ENCODE data around the gene C14orf119.
"Not testable (repeated sequence)": the region's sequence is repeated elsewhere in the genome, so short reads cannot be mapped to it uniquely, and the experiment has no call there.

The C14orf119 gene

GRCh38 chr14:23091294-23092225, 3.7 kb upstream of the C14orf119 start:
- no peak for FAIRE-seq

GRCh38 chr14:23093104-23093503, 2.2 kb upstream of the C14orf119 start:
- no peak for FAIRE-seq

- FAIRE-seq: no peak
Observed at GRCh38 chr14:23093526-23093925, 1.8 kb upstream of the C14orf119 start.

GRCh38 chr14:23093991-23094665, 1.2 kb upstream of the C14orf119 start:
- no peak for FAIRE-seq

GRCh38 chr14:23094666-23095195, 574 bp upstream of the C14orf119 start, which contains the start of gene ACIN1:
TSS of gene ACIN1 (minus strand) at chr14:23095136. CDS start at chr14:23095112, 24 bp downstream.
- FAIRE-seq: no peak

GRCh38 chr14:23097786-23098185, 2.5 kb downstream of the C14orf119 start:
- no peak for FAIRE-seq

- no peak for FAIRE-seq
Observed at GRCh38 chr14:23099212-23099861, 4.0 kb downstream of the C14orf119 start.

GRCh38 chr14:23101213-23101970, 6.1 kb downstream of the C14orf119 start:
- no peak for FAIRE-seq

GRCh38 chr14:23101986-23102625, 6.8 kb downstream of the C14orf119 start:
- FAIRE-seq: no peak

GRCh38 chr14:23102801-23103200, 7.5 kb downstream of the C14orf119 start:
- FAIRE-seq: no peak

GRCh38 chr14:23103581-23103980, 8.3 kb downstream of the C14orf119 start:
- no peak for FAIRE-seq

GRCh38 chr14:23104070-23104590, 8.8 kb downstream of the C14orf119 start:
- FAIRE-seq: no peak

- no peak for FAIRE-seq
Observed at GRCh38 chr14:23104591-23105347, 9.5 kb downstream of the C14orf119 start, which contains the start of gene CIROP. TSS of gene CIROP (minus strand) at chr14:23104989. CDS start at chr14:23104920, 69 bp downstream.

GRCh38 chr14:23105348-23105824, 10.1 kb downstream of the C14orf119 start:
- no peak for FAIRE-seq

GRCh38 chr14:23106747-23107045, 11.4 kb downstream of the C14orf119 start:
- FAIRE-seq: no peak

- FAIRE-seq: not testable (repeated sequence)
Observed at GRCh38 chr14:23107620-23108019, 12.3 kb downstream of the C14orf119 start.

- not testable (repeated sequence) for FAIRE-seq
Observed at GRCh38 chr14:23108169-23108568, 12.9 kb downstream of the C14orf119 start.

GRCh38 chr14:23109769-23110168, 14.5 kb downstream of the C14orf119 start:
- FAIRE-seq: no peak

GRCh38 chr14:23110579-23111365, 15.5 kb downstream of the C14orf119 start:
- FAIRE-seq: no peak
